AG04450 (cell line): ENCODE measurements around the gene POU6F2. TPM values are rescaled to one million over a fixed set of nuclear protein-coding genes. Genes with fewer than 3 reads are reported as not detected.

Source experiments
- CTCF ChIA-PET: fragments of 300-600, 350-600 bp; formaldehyde crosslinking; extraction: SDS; loops from one replicate; lab custom pipeline; 2022; ENCODE audit warnings: antibody characterized with exemption, inconsistent platforms; lab: Charles Lee
- POLR2A ChIA-PET: fragments of 350-600 bp; formaldehyde crosslinking; extraction: SDS; loops from one replicate; lab custom pipeline; 2021; ENCODE audit warnings: antibody characterized with exemption, inconsistent platforms; lab: Yijun Ruan, JAX
- DNase-seq: peaks from one replicate; pipeline ENCODE4 v3.0.0-alpha.2; 2011; ENCODE audit warnings: low read depth, low spot score
- H3K27ac ChIP-seq: one replicate; pipeline ENCODE4 v1.5.1; 2012; ENCODE audit warnings: low read depth, low read length, control low read depth
- H3K27me3 ChIP-seq: one replicate; pipeline ENCODE4 v1.6.0; 2012; ENCODE audit warnings: low read length; ENCODE audit not compliant: control insufficient read depth, insufficient read depth
- H3K4me3 ChIP-seq: 2 replicates; pipeline ENCODE4 v1.5.1; 2011; ENCODE audit warnings: mild to moderate bottlenecking, low read depth, low read length, control low read depth
- H3K9me3 ChIP-seq: 2 replicates; pipeline ENCODE4 v1.5.1; 2012; ENCODE audit warnings: low read length; ENCODE audit not compliant: control insufficient read depth, insufficient read depth
- polyA plus RNA-seq: library from polyadenylated mRNA; depleted of rRNA; stranded (reverse); fragments of >200 nt; gene quantifications from 2 replicates; pipeline ENCODE4 v1.2.3, GENCODE V29; 2011
- TF ChIP-seq, protein P1 (sequence below): IDR thresholded peaks from 2 replicates; pipeline ENCODE4 v1.5.1; 2011; ENCODE audit warnings: low read depth, low read length, control low read depth, inconsistent platforms

The POU6F2 gene
- polyA plus RNA-seq, 1 experiment = not detected

DNA sequence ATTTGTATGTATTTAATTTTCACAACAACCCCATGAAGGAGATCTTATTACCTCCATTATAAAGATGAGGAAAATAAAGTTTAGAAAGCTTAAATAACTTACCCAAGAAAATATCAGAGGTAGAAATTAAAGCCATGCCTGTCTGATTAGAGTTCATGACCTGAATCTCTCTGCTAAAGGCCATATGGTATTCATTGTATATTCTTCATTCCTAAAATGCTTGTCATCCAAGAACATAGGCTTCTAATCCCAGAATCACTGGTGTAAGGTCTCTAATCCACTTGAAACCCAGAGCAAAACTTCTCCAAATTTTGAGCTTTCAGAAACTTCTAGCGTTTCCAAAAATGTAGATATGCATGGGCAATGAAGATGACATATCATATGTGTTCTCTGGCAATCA is 516.2 kb downstream of the POU6F2 start:
- H3K27ac ChIP-seq = no peak overlapping the region
- no peak overlapping the region for H3K4me3 ChIP-seq
- no peaks in the 10 kb centered on the region for H3K27me3 ChIP-seq
- ChIA-PET POLR2A (no interaction called here), CTCF (interaction anchor here (1.2 to 2.1 kb wide), 2 partner anchors 25 to 28 kb away, joined by 4 read pairs; no protein-coding TSS in a partner anchor)
- no peaks in the 10 kb centered on the region for H3K9me3 ChIP-seq
- no peak for DNase-seq
- TF ChIP-seq, protein P1, sequence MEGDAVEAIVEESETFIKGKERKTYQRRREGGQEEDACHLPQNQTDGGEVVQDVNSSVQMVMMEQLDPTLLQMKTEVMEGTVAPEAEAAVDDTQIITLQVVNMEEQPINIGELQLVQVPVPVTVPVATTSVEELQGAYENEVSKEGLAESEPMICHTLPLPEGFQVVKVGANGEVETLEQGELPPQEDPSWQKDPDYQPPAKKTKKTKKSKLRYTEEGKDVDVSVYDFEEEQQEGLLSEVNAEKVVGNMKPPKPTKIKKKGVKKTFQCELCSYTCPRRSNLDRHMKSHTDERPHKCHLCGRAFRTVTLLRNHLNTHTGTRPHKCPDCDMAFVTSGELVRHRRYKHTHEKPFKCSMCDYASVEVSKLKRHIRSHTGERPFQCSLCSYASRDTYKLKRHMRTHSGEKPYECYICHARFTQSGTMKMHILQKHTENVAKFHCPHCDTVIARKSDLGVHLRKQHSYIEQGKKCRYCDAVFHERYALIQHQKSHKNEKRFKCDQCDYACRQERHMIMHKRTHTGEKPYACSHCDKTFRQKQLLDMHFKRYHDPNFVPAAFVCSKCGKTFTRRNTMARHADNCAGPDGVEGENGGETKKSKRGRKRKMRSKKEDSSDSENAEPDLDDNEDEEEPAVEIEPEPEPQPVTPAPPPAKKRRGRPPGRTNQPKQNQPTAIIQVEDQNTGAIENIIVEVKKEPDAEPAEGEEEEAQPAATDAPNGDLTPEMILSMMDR = no peak

DNA sequence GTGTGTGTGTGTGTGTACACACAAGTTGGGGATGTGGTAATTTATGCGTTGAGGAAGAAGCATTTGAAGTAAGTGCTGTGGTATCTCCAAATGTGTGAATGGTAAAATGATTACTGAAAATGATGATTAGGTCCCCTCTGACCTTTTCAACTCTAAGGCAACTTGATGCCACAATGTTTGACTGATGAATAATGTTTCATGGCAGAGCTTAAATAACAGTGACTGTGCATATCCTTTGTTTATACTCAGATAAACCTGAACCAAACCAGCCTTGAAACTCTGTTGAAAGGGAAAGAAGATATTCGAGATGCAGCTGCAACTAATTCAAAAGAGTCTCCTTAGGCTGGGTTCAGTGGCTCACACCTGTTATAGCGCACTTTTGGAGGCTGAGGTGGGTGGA is 523.6 kb downstream of the POU6F2 start:
- Histone ChIP-seq H3K27me3 (no peaks in the 10 kb centered on the region), H3K27ac (no peak overlapping the region), H3K4me3 (no peak overlapping the region), H3K9me3 (no peaks in the 10 kb centered on the region)
- DNase-seq = no peak
- ChIA-PET POLR2A (no interaction called here), CTCF (interaction anchor here (1.6 kb wide), 1 partner anchor 13 kb away, joined by 3 read pairs; no protein-coding TSS in a partner anchor)
- TF ChIP-seq, protein P1 = no peak

DNA sequence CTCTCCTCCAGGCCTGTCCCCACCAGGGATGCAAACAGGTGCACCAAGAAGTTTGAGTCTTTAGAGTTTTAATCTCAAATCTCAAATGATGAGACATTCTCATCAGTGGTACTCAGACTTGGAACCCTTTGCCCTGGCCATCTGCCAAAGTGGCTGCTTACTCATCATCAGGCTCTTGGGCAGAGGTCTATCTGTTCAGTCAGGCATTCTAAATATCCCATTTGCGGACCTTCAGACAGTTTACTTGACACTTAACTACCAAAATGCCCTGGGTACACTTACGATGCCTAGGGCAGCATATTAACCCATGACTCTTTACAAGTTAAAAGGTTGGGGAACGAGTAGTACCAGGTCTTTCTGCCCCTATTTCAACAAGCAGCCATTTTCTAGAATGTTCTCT is 527.3 kb downstream of the POU6F2 start:
- Histone ChIP-seq H3K27ac (no peak overlapping the region), H3K9me3 (no peaks in the 10 kb centered on the region), H3K27me3 (no peaks in the 10 kb centered on the region), H3K4me3 (no peak overlapping the region)
- ChIA-PET POLR2A (no interaction called here), CTCF (no interaction called here)
- TF ChIP-seq, protein P1 = no peak
- no peak for DNase-seq

DNA sequence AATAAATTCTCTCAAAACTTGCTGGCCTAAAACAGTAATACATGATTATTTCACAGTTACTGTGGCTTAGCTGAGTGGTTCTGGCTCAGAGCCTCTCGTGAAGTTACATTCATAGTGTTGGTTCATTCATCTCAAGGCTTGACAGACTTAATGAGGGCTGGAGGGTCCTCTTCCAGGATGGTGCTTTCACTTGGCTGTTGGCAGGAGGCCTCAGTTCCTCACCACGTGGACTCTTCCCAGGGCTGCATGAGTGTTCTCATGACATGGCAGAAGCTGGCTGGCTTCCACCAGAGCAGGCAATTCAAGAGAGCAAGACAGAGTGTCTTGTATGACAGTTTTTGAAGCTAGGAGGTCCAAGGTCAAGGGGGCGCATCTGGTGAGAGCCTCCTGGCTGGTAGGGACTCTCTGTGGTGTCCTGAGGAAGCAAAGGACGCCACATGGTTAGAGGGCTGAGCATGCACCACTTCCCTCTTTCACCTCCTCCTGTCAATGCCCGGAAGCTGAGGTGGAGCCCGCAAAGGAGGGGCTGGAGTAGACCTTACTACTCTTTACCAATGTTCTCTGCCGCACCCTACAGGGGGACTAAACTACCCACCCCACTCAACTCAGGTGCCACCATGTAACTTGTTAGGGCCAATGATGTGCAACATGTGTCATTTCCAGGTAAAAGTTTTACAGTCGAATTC is 530.3 kb downstream of the POU6F2 start:
- TF ChIP-seq, protein P1 = no peak
- no peak overlapping the region for H3K27ac ChIP-seq
- POLR2A ChIA-PET = no interaction called here
- DNase-seq = no peak
- CTCF ChIA-PET = no interaction called here
- H3K4me3 ChIP-seq = no peak overlapping the region
- no peaks in the 10 kb centered on the region for H3K27me3 ChIP-seq
- H3K9me3 ChIP-seq = no peaks in the 10 kb centered on the region

DNA sequence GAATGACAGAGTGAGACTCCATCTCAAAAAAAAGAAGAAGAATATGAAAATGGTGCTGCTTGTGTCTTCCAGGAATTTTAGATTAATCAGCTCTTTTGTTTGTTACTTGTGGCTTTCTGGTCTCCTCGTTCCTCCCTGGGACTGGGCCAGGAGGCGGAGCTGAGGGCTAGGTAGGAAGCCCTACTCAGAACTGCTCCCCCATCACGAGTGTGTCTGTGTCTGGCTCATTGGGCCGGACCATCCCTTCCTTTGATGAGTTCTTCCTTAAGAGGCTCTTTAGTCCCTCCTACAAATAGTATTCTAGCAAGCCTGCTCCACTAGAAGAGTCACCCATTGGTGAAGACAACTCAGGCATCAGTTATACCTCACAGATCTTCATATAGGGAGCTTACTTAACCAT is 531.7 kb downstream of the POU6F2 start:
- DNase-seq = no peak
- Histone ChIP-seq H3K27me3 (no peaks in the 10 kb centered on the region), H3K4me3 (no peak overlapping the region), H3K27ac (no peak overlapping the region), H3K9me3 (no peaks in the 10 kb centered on the region)
- TF ChIP-seq, protein P1 = no peak
- ChIA-PET CTCF (no interaction called here), POLR2A (no interaction called here)
